HG02642 (cell line): ENCODE measurements around the gene SMARCAD1.
"Not testable (repeated sequence)": the region's sequence is repeated elsewhere in the genome, so short reads cannot be mapped to it uniquely, and the experiment has no call there.

Experiments
- ATAC-seq: cut with Tn5 transposase; IDR thresholded peaks from one replicate; pipeline ENCODE4 v1.9.1; 2021; ENCODE audit warnings: mild to moderate bottlenecking; ENCODE audit not compliant: unreplicated experiment, poor library complexity

SMARCAD1 gene

DNA sequence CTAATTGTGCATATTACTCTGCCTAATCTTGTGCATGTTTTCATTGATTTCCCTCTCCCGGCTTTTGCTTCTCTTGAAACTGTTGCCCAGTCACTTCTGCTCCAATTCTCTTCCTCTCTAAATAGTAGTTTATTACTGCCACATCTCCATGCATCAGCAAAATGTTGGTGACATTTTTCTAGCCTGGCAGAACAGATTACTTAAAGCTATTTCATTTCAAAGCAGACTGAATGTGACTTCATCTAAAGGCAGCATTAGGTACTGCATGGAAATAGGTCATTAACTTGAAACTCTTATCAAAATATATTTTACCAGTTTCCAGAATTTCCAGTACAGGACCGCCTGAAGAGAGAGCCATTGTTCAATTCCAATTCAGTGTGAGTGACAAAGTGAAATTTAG is 82.6 kb downstream of the SMARCAD1 start:
- no peak for ATAC-seq

DNA sequence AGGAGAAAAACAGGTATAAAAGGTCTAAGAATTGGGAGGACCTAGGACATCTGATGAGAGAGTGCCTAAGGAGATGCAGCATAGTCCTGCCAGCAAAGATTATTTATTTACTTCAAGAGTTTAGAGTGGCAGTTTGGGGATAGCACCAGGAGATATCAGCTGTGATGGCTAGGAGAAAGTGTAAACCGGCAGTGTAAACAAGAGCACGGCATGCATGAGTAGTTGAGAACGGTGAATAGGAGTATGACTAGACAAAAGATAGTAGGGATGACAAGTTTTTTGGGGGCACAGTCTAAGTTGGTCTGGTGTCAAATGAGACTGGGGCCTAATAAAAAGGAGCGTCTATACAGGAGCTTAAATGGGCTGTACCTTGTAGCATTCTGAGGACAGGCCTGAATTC is 86.3 kb downstream of the SMARCAD1 start:
- ATAC-seq: not testable (repeated sequence)

DNA sequence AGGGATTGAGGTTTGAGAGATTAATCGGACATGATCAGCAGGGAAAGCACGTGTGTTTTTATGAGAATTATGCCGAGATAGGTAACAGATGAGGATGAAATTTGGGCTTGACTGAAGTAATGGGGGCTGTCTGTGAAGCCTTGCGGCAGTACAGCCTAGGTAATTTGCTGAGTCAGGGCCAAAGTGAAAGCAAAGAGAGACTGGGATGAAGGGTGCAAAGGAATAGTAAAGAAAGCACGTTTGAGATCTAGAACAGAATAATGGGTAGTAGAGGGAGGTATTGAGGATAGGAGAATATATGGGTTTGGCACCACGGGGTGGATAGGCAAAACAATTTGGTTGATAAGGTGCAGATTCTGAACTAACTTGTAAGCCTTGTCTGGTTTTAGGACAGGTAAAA is 87.8 kb downstream of the SMARCAD1 start:
- ATAC-seq: not testable (repeated sequence)

DNA sequence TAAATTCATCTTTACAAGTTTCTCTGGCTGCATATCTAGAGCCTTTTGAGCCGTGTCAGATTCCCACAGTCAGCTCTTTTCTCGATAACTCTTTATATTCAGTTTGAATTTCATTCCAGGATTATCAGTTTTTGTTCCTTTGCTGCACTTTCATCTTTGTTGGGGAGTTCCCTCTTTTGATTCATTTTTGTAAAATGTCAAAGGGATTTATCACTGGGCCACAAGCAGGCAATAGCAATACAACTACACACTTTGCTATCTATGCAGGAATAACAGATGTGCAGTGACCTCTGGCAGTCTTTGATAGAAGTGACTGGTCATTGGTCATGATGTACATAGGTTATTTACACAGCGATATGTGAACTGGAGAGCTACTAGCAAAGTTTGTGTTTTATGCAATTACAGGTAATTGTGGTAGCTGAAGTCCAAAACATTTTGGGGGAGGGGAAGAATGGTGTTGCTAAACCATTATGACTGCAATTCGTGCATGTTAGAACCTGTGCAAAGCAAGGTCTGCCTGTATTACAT is 91.1 kb downstream of the SMARCAD1 start:
- ATAC-seq: no peak

DNA sequence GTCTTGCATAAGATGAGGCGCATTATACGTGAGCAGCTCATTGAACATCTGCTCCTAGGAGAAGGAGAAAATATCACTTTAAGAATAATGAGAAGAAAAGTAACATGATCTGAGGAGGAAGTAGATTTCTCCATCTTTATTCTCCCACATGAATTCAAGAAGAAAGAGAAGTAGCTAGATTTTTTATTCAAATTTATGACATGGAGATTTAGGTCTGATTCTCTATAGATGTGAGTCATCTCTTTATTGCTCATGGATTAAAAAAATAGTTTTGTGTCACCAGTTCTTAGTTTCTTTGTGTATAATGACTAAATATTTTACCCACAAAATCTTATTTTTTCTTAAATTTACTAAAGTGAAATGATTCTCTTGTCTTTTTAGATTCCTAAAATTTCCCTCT is 94.5 kb downstream of the SMARCAD1 start:
- no peak for ATAC-seq

DNA sequence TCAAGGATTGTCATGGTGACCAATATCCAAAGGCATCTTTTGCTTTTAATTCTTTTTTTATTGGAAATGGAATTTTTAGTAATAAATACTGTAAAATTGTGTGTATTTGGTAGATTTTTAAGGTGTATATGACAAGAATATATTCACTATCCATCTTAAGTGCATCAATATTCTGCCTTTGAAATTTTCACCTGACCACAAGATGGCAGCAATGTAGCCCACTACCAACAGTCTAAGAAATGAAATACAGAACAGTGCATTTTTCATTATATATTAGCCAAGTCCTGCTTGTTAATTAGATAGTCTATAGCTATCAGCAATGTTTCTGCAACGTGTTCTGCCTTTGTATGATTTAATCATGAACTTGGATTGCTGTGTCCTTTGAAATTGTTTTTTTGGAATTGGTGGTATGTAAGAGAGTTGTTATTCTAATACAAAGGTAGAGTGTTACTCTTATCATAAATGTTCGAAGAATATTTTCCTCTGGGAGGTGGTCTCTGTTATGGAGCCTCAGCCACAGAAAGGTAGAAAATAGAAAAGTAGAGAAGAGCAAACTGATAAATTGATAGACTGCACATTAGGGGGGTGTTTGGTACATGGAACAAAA is 96.8 kb downstream of the SMARCAD1 start:
- peak; percentile 77 for ATAC-seq

DNA sequence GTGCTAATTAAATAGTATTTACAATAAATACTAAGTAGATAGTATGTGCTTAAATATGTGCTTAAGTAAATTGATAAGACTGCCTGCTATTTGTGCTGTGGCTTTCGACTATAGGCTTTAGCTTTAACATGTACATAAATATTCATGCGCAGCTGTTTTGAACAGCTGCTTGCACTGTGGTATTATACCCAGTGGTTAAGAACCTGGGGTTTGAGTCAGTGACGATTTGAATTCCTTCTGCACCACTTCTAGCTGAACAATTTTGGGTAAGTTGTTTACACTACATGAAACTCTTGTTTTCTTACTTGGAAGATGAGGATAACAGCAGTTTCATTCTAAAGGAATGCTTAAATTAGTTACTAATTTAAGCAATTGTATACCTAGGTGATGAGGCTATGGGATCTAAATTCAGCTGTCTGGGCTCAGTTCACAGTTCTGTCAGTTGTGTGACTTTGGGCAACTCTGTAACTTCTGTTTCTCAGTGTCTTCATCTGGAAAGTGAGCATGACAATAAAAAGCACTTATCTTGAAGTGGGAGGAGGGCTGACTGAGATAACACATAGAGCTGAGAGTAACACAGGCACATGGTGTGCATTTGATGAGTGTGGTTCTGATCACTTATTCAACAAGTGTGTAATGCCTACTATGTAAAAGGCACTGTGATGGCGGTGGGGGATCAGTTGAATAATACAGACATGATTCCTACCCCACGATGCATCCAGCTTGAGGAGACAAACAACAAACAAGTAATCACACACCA is 98.0 kb downstream of the SMARCAD1 start:
- no peak for ATAC-seq

DNA sequence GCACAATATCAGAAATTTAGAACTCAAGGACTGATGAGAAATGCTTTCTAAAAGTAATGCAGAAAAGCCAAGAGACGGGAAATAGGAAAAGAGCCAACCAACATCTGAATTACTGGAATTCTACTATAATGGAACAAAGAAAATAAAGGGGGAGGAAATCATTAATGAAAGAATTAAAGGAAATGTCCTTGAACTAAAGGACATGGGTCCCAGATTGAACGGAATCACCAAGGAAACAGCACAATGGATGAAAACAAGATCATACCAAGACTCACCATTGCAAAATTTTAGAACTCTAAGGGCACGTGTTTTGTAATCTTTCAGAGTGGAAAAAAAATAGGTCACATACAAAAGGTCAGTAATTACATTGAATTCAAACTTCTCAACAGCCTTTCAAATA is 99.0 kb downstream of the SMARCAD1 start:
- no peak for ATAC-seq

DNA sequence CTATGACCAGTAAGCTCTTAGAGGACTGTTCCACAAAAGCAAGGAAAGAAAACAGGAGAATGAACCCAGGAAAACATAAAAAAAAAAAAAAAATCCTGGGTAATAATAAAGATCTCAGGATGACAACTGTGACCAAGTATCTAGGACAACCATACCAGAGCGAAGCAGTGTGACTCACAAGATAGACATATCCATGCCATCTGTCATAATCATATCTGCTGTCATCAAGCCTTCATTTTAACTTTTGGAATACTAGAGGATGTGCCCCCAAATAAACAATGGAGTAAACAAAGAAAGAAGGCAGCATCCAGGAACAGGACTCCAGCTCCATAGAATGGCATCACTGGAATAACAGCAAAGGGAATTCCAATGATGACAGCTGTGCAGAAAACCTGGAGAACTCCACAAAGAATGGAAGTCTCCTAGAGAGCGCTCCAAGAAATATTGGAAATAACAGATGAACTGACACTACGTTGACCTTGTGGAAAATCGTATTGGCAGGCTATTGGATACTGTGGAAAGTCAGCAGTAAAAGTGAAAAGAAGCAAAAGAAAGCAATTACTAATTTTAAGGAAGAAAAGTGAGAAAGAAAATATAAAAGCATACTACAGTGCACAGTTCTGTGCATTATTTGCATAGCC is 99.7 kb downstream of the SMARCAD1 start:
- ATAC-seq: no peak

DNA sequence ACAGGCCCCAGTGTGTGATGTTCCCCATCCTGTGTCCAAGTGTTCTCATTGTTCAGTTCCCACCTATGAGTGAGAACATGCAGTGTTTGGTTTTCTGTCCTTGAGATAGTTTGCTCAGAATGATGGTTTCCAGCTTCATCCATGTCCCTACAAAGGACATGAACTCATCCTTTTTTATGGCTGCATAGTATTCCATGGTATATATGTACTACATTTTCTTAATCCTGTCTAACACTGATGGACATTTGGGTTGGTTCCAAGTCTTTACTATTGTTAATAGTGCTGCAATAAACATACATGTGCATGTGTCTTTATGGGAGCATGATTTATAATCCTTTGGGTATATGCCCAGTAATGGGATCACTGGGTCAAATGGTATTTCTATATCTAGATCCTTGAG is 112.3 kb downstream of the SMARCAD1 start:
- ATAC-seq: not testable (repeated sequence)

DNA sequence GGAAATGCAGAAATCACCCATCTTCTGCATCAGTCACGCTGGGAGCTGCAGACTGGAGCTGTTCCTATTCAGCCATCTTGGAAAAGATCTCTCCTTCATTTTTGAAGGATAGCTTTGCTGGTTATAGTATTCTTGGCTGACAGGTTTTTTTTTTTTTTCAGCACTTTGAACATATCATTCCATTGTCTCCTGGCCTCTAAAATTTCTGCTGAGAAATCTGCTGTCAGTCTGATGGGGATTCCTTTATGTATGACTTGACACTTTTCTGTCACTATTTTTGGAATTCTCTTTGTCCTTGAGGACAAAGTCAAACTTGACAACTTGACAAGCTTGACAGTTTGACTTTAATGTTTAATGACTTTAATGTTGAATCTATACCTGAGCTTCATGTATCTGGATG is 118.2 kb downstream of the SMARCAD1 start:
- no peak for ATAC-seq

DNA sequence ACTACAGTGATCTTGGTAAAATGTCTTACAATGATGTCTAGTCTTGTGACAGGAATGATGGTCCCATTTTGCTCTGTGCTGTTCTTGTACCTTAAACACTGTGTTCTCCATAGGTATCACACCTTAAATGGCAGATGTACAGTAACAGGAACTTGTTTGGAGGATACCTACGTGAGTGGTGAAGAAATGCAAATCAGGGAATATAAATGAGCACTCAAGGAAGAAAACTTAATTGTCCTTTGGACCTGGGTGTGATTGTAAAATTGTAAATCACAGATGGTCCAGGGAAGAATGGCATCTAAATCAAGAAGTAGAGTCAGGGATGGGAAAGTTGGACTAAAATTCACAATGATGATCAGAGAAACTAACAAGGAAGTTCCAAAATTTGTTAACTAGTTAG is 122.3 kb downstream of the SMARCAD1 start:
- ATAC-seq: no peak

DNA sequence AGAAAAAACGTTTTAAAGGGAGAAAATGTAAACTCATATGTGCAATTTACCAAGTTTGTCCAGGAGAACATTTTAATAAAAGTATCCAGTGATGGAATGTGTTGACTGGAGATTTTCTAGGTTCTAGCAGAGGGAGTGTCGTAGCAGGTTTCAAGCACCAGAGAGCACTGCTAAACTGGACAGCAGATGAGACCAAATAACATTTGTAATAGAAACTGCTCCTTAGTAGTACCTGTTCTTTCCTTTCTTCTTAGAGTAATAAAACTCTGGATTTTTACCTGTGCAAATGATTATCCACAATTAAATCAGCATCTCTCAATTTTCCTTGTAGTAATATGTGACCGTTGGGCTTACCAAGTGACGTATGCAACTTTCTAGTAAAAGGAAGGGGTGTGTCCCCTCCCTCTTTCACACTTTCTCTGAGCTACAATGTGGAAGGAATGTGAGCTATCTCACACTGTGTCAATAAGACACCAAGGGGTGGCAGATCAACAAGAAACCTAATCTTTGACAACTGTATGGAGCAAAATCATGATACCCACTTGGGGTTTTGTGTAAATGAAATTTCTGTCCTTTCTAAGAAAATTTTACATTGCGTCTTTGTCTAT is 125.4 kb downstream of the SMARCAD1 start:
- ATAC-seq: no peak

DNA sequence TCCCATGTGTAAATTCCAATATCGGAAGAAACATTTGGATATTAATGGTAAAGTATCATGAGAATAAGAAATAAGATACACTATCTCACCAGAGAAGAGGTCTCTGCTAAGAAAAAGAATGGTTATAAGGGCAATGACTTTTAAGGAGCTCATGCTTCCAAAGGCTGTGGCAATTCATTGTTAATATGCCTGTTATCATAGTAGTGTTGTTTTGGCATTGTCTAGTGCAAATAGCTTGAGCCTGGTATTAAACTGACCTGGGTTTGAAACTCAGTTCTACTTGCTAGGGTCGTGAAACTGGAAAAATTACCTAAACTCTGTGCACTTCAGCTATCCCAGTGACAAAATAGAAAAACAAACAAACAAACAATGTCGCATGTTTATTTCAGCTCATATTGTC is 126.2 kb downstream of the SMARCAD1 start:
- ATAC-seq: no peak

DNA sequence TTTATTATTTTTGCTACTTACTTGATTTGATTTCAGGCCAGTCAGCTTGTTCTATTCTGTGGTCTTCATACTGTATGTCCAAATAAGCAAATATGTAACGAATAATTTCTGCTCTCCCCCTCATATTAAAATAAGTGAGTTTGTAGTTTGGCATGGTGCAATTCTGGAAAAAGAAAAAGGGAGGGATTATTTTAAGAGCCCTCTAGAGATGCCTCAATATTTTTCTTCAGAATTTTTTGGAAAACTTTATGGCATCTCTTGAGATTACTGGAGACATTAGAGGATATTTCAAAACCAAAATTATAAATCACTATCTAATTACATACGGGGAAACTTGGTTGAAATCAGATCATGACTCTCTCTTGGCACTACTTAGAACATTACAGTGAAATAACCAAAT is 126.8 kb downstream of the SMARCAD1 start:
- no peak for ATAC-seq

DNA sequence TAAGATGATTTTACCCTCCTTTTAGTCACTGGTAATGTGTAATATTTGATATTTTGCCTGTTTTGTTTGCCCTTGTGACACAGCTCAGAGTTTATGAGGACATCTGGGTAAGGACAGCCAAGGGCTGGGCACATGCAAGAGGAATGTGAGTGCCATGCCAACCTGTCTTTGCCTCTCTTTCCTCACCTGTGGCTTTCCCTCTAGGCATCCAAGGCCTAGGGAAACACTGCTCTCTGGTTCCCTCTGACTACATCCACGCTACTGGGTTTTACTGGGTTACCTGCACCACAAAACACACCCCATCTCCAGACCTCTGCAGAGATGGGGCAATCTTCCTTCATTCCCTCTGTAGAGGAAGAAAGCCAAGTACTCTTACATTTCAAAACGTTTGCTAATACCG is 127.3 kb downstream of the SMARCAD1 start:
- no peak for ATAC-seq

DNA sequence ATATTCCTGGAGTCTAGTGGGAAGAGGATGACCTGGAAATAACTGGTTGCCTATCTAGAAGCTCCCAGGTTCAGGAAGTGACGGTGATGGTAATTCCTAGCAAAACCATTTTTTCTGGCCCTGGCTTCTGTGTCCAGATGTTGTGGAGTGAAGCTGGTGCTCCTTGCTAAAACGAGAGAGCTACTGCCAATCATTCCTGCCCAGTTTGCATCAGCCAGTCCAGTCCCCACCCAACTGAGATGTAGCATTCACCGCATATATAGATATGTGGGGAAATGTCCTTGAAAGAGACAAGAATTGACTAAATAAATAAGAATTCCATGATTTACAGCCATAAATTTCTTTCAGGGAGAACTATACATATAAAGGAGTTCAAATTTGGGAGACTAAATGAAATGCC is 128.6 kb downstream of the SMARCAD1 start:
- no peak for ATAC-seq

DNA sequence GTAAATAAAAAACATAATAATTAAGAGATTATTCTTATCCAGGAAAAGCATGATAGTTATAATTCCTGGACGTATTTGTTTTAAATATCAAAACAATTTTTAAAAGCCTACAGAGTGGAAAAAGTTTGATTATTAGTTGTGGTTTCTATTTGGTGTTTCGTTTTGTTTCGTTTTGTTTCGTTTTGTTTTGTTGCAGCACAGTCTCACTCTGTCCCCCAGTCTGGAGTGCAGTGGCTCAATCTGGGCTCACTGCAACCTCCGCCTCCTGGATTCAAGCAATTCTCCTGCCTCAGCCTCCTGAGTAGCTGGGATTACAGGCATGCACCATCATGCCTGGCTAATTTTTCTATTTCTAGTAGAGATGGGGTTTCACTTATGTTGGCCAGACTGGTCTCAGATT is 129.1 kb downstream of the SMARCAD1 start:
- ATAC-seq: not testable (repeated sequence)

DNA sequence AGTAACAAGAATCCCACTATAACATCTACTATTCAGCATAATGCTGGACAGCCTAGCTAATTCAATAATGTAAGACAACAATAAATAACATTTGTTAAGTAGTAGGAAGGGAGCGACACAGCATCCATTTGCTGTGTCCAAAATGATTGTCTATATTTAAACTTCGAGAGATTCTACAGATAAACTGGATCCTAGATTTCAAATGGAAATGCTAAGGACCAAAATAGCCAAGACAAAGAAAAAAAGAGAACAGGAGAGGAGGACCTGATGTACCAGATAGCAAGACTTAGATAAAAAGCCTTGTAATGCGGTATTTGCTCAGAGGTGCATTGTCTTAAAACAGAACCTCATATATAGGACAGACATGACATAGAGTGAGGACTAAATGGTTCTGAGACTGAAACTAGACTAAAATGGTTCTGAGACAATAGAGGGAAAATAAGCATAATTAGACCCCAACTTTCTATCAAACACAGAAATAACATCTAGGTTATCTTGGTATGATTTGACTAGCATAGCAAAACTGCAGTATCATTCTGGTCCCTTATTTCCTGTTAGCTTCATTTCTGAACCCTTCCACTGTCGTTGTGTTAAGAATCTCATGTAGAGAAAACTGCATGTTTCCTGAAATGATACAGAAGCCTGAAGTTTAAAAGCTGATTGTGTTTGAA is 131.2 kb downstream of the SMARCAD1 start:
- ATAC-seq: peak; percentile 81

DNA sequence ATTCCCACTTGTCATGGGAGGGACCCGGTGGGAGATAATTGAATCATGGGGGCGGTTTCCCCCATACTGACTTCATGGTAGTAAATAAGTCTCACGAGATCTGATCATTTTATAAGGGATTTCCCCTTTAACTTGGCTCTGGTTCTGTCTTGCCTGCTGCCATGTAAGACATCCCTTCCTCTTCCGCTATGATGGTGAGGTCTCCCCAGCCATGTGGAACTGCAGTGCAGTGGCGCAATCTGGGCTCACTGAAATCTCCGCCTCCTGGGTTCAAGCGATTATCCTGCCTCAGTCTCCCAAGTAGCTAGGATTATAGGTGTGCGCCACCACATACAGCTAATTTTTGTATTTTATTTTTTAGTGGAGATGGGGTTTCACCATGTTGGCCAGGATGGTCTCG is 132.1 kb downstream of the SMARCAD1 start:
- no peak for ATAC-seq
